ENCODE data around the gene RALGPS1.
"Not testable (repeated sequence)": the region's sequence is repeated elsewhere in the genome, so short reads cannot be mapped to it uniquely, and the experiment has no call there.

RALGPS1 gene

DNA sequence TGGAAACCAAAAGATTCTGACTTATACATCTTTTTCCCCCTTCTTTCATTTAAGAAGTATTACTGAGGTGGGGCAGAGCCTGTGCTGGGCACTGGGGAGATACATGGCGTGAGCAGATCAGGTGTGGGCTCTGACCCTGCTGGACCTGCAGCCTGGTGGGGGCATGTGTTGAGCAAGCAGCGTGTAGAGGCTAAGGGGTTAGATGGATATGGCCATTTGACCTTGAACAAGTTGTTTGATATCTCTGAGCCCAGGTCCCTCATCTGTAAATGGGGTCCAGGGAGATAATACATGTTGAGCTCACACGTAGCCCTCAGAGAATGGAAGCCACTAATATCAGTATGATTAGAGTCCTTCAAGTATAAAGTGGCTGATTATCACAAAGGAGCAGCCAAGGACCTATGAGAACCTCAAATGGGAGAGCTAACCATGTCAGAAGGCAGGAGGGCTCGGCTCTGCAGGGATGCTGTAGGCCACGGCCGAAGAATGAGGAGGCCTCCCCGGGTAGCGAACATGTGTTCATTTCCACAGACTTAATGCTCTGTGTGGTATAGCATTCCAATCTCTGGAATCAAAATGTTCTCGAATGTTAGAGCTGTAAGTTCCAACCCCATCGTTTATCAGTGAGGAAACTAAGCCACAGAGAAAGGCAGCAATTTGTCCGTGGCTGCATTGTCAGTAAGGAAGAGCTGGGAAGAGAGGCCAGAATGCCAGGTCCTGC is 223.2 kb downstream of the RALGPS1 start:
- H3K9me3 Mint-ChIP-seq: no peaks in the 10 kb centered on the region
- no peak overlapping the region for H3K27ac Mint-ChIP-seq

DNA sequence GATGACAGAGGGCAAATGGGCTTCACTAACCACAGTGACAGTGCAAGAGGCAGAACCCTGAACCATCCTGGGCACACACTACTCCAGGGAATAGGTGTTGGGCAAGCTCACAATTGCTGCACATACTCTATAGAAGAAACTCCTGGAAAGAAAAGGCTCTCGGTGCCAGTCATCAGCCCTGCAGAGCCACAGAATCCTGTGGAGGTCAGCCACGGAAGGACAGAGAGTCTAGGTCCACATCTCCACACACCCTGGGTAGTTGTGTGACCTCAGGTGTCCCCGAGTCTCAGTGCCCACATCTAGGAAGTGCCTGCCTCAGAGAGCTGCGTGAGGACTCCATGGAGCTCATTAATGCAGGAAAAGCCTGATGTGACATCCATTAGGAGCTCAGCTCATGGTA is 223.9 kb downstream of the RALGPS1 start:
- no peaks in the 10 kb centered on the region for H3K9me3 Mint-ChIP-seq
- no peak for ATAC-seq

More for the DNA sequence above, 223.2 kb downstream of the RALGPS1 start:
- Mint-ChIP-seq H3K4me1 (no peaks in the 10 kb centered on the region), H3K27me3 (no peaks in the 10 kb centered on the region), H3K36me3 (ENCODE audit: low read depth) (no peaks in the 10 kb centered on the region), H3K4me3 (no peak overlapping the region)
- no peak for DNase-seq
- ATAC-seq: no peak

DNA sequence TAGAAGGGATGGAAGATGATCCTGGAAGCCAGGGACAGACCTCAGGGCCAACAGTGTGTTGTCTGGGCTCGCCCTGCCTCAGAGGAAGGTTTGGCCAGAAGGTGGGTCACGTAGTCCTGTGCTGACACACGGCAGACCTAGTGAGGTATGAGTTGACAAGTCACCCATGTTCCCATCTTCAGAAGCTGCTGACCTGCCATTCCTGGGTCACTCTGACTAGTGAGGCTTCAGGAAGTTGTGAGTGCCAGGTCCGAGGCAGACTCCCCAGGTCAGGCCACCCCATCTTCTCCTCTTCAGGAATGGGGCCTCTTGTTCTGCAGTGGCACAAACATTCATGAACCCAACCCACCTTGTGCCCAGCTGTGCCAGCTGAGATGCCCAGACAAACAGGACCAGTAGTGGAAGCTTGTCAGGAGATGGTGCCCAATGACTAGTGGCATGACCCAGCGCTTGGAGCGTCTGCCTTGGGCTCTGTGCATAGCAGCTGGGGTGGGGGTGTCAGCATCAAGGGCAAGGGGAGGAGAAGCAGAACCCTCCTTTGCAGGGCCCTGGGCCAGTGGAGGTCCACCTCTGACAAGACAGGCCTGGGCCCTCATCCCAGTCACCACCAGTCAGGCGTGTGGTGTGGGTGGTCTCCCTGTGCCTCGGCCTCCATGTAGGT is 224.6 kb downstream of the RALGPS1 start:
- no peak for ATAC-seq
- Mint-ChIP-seq H3K4me3 (no peak overlapping the region), H3K4me1 (no peaks in the 10 kb centered on the region), H3K36me3 (ENCODE audit: low read depth) (no peaks in the 10 kb centered on the region), H3K27ac (no peak overlapping the region), H3K27me3 (no peaks in the 10 kb centered on the region), H3K9me3 (no peaks in the 10 kb centered on the region)
- DNase-seq: no peak

More for the DNA sequence above, 223.9 kb downstream of the RALGPS1 start:
- DNase-seq: no peak
- H3K4me3 Mint-ChIP-seq: no peak overlapping the region
- H3K27ac Mint-ChIP-seq: no peak overlapping the region
- H3K4me1 Mint-ChIP-seq: no peaks in the 10 kb centered on the region
- H3K27me3 Mint-ChIP-seq: no peaks in the 10 kb centered on the region
- H3K36me3 Mint-ChIP-seq (ENCODE audit: low read depth): no peaks in the 10 kb centered on the region

DNA sequence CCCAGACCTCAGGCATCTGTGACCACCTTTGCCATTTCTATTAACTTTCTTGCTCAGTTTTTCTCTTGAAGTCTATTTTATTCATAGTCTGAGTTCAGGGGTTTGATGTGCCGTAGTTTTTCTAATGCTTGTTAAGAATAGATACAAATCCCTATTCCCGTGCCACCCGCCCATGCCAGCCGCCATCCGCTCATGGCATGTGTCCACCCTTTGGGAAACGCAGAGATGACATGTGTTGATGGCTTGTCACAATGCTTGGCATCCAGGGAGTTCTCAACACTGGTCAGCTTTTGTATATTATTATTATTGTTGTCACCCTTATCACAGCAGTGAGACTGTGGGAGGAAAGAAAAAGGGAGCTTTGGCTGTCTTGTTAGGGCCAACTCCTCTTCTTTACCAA is 225.2 kb downstream of the RALGPS1 start:
- H3K27me3 Mint-ChIP-seq: no peaks in the 10 kb centered on the region

DNA sequence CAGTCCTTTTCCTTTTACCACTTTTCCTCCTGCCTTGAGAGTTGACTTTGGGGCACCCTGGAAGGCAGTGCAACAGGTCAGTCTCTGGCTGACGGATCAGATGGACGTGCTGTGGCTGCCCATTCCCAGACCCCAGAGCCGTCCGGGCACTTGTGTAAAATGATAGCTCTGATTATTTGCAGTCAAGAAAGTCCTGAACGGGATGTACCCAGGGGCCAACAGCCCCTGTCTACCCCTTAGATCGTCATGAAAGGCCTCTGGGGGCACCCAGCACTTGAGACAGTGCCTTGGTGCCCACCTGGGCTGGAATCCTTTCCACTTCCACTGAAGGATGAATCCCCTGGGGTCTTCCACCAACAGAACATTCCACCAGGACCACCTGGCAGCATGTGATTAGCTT is 225.6 kb downstream of the RALGPS1 start:
- no peaks in the 10 kb centered on the region for H3K9me3 Mint-ChIP-seq
- no peaks in the 10 kb centered on the region for H3K4me1 Mint-ChIP-seq
- no peak for ATAC-seq
- no peaks in the 10 kb centered on the region for H3K36me3 Mint-ChIP-seq (ENCODE audit: low read depth)
- no peak overlapping the region for H3K4me3 Mint-ChIP-seq
- DNase-seq: no peak
- H3K27ac Mint-ChIP-seq: no peak overlapping the region
- no peaks in the 10 kb centered on the region for H3K27me3 Mint-ChIP-seq

More for the DNA sequence above, 225.2 kb downstream of the RALGPS1 start:
- Mint-ChIP-seq H3K9me3 (no peaks in the 10 kb centered on the region), H3K36me3 (ENCODE audit: low read depth) (no peaks in the 10 kb centered on the region), H3K4me1 (no peaks in the 10 kb centered on the region), H3K4me3 (no peak overlapping the region), H3K27ac (no peak overlapping the region)
- ATAC-seq (no peak), DNase-seq (no peak)

DNA sequence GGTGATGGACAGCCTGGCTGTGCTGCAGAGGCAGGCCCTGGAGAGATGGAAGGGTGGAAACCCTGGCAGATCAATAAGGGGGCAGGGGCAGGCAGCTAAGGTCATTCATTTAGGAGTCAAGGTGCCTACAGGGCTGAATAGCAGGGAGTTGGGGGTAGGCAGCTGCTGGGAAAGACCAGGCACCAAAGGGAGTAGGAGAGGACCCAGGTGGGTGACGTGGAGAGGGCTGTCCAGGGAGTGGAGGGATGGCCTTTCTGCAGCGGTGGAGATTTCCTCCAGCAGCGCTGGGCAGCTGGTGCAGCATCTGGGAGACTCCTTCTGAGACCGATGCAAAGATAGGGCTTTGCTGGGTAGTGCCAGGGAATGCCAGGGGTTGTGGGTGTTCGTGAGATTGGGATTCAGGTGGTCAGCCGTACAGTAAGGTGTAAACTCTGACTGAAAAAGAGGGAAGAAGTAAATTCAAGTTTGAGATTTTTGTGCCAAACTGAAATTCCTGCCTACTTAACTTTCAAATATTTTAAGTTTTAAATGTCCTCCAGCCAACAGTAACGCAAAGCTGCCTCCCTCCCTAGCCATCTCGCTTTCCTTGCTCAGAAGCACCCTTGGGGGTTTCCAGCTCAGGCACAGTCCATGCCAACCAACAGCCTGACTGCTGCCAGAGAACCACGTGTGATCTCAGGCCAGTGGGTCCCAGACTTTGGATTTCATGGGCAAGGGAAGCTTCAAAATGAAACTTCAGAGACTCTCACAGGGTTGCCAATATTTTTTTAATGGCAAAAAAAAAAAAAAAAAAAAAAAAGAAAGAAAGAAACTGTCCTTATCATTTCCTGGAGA is 226.5 kb downstream of the RALGPS1 start:
- Mint-ChIP-seq H3K4me1 (no peaks in the 10 kb centered on the region), H3K36me3 (ENCODE audit: low read depth) (no peaks in the 10 kb centered on the region), H3K27ac (no peak overlapping the region), H3K27me3 (no peaks in the 10 kb centered on the region), H3K4me3 (no peak overlapping the region), H3K9me3 (no peaks in the 10 kb centered on the region)
- no peak for ATAC-seq
- DNase-seq: no peak

DNA sequence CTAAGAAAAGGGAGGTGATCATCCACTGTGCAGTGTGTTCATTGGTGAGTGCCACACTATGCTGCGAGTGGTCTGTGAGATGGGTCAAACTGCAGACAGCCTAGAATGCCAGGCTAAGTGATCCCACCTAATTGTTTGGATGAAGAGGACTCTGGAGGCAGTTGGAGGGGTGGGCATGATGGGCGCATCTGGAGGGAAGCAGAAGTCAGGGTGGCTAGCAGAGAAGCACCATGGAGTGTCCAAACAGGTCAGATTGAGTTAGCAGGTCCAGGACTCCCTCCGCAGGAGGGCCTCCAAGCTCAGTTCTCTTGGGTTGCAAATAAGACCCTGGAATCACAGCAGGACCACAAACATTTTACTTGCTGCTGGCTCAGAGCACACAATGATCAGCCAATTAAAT is 227.7 kb downstream of the RALGPS1 start:
- ATAC-seq (no peak), DNase-seq (no peak)
- H3K27me3 Mint-ChIP-seq: peaks cover 2% of the 10 kb centered on the region
- H3K36me3 Mint-ChIP-seq (ENCODE audit: low read depth): no peaks in the 10 kb centered on the region
- H3K4me1 Mint-ChIP-seq: no peaks in the 10 kb centered on the region
- H3K9me3 Mint-ChIP-seq: no peaks in the 10 kb centered on the region
- H3K4me3 Mint-ChIP-seq: no peak overlapping the region
- no peak overlapping the region for H3K27ac Mint-ChIP-seq

DNA sequence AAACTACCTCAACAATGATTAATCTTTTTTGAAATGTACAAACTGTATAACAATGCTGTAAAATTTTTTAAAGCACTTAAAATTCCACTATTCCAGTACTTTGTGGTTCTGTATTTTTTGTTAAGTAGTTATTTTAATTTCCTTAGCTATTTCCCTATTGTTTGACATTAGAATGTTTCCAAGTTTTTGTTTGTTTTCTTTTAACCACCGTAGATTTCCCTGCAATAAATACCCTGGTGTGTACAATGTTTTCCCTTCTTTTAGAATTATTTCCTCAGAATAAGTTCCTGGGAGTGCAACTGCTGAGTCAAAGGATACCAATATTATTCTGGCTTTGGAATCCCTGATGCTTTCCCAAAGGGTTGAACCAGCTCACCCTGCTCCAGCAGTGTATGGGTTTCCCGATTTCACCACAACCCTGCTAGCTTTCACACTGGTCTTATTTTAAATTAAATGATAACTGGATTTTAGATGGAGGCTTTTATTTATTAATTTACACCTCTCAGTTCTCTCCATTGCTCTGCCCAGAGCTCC is 228.4 kb downstream of the RALGPS1 start:
- Mint-ChIP-seq H3K4me3 (no peak overlapping the region), H3K27me3 (peaks cover 2% of the 10 kb centered on the region), H3K9me3 (no peaks in the 10 kb centered on the region), H3K27ac (no peak overlapping the region), H3K36me3 (ENCODE audit: low read depth) (no peaks in the 10 kb centered on the region), H3K4me1 (no peaks in the 10 kb centered on the region)
- ATAC-seq (no peak), DNase-seq (no peak)

DNA sequence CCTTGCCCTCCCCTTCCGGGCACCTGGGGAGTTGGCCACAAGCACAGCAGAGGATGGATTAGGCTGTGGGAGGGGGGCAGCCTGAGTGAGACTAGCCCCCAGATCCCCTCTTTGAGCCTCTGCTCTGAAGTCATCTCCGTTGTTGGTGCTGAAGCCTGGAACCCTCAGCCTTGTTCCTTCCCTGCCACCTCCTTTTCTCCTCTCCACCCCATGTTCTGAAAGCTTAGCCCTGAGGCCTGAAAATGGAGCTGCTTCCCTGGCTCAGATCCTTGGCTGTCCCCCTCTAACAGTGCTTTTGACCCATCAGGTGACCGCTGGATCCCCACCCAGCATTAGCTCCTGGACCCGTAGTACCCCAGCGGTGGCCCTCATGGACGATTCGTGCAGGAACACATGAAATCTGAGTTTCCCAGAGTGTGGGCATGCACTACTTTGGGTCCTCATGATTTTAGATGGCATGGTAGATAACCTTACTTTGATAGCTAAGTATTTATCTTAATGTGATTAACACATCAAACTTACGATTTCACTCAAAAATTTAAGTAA is 229.4 kb downstream of the RALGPS1 start:
- no peak for ATAC-seq
- Mint-ChIP-seq H3K36me3 (ENCODE audit: low read depth) (no peaks in the 10 kb centered on the region), H3K27me3 (peaks cover 2% of the 10 kb centered on the region), H3K4me3 (no peak overlapping the region), H3K4me1 (no peaks in the 10 kb centered on the region), H3K9me3 (no peaks in the 10 kb centered on the region), H3K27ac (no peak overlapping the region)
- no peak for DNase-seq

DNA sequence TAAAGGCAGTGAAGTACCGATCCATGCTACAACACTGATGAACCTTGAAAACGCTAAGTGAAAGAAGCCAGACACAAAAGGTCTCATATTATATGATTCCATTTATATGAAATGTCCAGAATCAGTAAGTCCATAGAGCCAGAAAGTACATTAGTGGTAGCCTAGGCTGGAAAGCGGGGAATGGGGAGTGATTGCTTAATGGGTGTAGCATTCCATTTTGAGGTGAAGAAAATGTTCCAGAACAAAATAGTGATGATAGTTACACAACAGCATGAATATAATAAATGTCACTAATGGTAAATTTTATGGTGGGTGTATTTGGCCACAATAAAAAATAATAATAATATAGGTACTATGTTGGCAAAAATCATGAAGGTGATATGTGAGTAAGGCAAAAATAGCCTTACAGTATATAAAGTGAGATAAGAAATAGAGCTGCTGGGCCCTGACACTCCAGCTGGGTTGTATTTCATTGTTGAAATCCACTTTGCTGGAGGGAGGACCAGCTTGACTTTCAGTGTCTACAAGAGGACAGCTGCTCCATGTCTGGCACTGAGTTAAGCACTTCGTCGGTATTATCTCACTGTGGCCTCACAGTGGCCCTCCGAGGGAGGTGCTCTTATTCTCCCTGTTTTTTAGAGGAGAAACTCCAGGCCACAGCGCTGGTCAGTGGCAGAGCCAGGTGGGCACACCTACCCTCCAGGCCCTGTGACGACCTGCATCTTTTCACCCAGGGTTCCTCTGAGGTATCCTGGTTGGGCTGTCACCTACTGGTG is 230.3 kb downstream of the RALGPS1 start:
- no peak overlapping the region for H3K27ac Mint-ChIP-seq
- H3K9me3 Mint-ChIP-seq: no peaks in the 10 kb centered on the region
- peaks cover 2% of the 10 kb centered on the region for H3K27me3 Mint-ChIP-seq
- ATAC-seq (no peak), DNase-seq (no peak)
- no peaks in the 10 kb centered on the region for H3K36me3 Mint-ChIP-seq (ENCODE audit: low read depth)
- no peak overlapping the region for H3K4me3 Mint-ChIP-seq
- no peaks in the 10 kb centered on the region for H3K4me1 Mint-ChIP-seq

DNA sequence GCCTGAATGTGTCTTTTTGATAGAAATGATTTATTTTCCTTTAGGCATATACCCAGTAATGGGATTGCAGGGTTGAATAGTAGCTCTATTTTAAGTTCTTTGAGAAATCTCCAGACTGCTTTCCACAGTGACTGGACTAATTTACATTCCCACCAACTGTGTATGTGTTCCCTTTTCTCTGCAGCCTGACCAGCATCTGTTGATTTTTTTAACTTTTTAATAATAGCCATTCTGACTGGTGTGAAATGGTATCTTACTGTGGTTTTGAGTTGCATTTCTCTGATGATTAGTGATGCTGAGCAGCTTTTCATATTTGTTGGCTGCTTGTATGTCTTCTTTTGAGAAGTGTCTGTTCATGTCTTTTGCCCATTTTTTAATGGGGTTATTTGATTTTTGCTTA is 232.3 kb downstream of the RALGPS1 start:
- not testable (repeated sequence) for H3K9me3 Mint-ChIP-seq; H3K27me3 Mint-ChIP-seq; ATAC-seq; H3K4me3 Mint-ChIP-seq; H3K36me3 Mint-ChIP-seq (ENCODE audit: low read depth); H3K27ac Mint-ChIP-seq; DNase-seq; H3K4me1 Mint-ChIP-seq

DNA sequence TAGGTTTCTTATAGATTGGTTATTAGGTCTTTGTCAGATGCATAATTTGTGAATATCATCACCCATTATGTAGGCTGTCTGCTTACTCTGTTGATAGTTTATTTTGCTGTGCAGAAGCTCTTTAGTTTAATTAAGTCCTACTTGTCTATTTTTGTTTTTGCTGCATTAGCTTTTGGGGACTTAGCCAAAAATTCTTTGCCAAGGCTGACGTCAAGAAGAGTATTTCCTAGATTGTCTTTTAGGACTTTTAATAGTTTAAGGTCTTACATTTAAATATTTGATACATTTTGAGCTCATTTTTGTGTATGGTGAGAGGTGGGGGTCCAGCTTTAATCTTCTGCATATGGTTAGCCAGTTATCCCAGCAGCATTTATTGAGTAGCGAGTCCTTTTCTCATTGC is 232.7 kb downstream of the RALGPS1 start:
- DNase-seq: no peak
- no peaks in the 10 kb centered on the region for H3K36me3 Mint-ChIP-seq (ENCODE audit: low read depth)

DNA sequence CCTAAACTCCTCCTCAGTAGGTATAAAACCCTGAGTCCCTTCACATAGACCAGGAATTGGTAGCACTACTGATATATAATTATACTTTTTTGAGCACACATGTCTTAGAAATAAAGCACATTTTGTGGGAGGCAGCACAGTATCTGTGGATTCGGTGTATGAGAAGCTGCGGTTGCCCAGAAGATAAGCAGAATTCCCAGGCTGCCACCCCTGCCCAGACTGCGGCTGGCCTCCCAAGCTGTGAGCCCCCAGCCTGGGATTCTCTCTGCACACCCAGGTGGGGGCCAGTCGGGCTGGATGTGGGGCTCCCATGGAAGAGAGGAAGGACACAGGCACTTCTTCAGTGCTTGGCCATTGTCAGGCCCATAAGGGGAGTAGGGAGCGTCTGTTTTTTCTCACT is 233.4 kb downstream of the RALGPS1 start:
- peaks cover 2% of the 10 kb centered on the region for H3K27me3 Mint-ChIP-seq
- DNase-seq (no peak), ATAC-seq (no peak)
- no peaks in the 10 kb centered on the region for H3K4me1 Mint-ChIP-seq
- no peak overlapping the region for H3K4me3 Mint-ChIP-seq
- H3K27ac Mint-ChIP-seq: no peak overlapping the region
- no peaks in the 10 kb centered on the region for H3K9me3 Mint-ChIP-seq
- no peaks in the 10 kb centered on the region for H3K36me3 Mint-ChIP-seq (ENCODE audit: low read depth)

More for the DNA sequence above, 232.7 kb downstream of the RALGPS1 start:
- Mint-ChIP-seq H3K4me3 (no peak overlapping the region), H3K27me3 (peaks cover 2% of the 10 kb centered on the region), H3K4me1 (no peaks in the 10 kb centered on the region), H3K27ac (no peak overlapping the region), H3K9me3 (no peaks in the 10 kb centered on the region)
- ATAC-seq: no peak

DNA sequence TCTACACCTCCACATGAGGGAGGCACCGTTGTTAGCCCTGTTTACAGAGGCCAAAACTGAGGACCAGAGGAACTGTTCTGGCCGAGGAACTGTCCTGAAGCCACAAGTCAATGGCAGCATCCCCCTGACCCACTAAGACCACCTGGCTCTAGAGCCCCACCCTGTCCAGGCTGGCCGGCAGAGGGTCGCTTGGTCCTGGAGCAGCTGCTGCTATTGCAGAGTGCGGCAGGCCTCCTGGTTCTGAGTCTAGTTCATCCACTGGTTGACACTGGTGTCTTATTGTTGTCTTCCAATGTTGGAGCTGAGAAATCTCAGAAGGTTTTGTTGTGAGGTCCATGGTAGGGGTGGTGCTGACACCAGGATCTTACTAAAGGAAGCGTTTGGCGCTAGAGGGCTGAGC is 234.4 kb downstream of the RALGPS1 start:
- H3K9me3 Mint-ChIP-seq: no peaks in the 10 kb centered on the region
- peaks cover 2% of the 10 kb centered on the region for H3K27me3 Mint-ChIP-seq
- no peak for DNase-seq
- H3K4me3 Mint-ChIP-seq: no peak overlapping the region
- H3K27ac Mint-ChIP-seq: no peak overlapping the region
- no peaks in the 10 kb centered on the region for H3K4me1 Mint-ChIP-seq
- ATAC-seq: no peak
- H3K36me3 Mint-ChIP-seq (ENCODE audit: low read depth): no peaks in the 10 kb centered on the region

Measured in activated naive CD8-positive, alpha-beta T cell treated with anti-CD3 and anti-CD28 coated beads, Interleukin-2, amount 50 U/mL, for 24 hours (primary cell).